SIG-M5 treated with dmso at 0.1 percent for 504 hours (cell line): ENCODE data around the gene ABHD15.

Source experiments
- DNase-seq: peaks from one replicate; lab custom pipeline; 2025; ENCODE audit not compliant: unreplicated experiment; lab: John Stamatoyannopoulos, UW

ABHD15 gene

GRCh38 chr17:29594519-29595090 lies 27.8 kb upstream of the ABHD15 start:
- DNase-seq, result no peak

GRCh38 chr17:29593591-29594518 lies 27.0 kb upstream of the ABHD15 start:
- DNase-seq, result peak; percentile 32

- DNase-seq, result peak; percentile 39
Measured at GRCh38 chr17:29592850-29593551, 26.2 kb upstream of the ABHD15 start, which contains the start of gene ANKRD13B. TSS of gene ANKRD13B (plus strand) at chr17:29593132. CDS start at chr17:29593622, 490 bp downstream.

- DNase-seq, result peak; percentile 78
Measured at GRCh38 chr17:29591737-29592608, 25.1 kb upstream of the ABHD15 start.

GRCh38 chr17:29591146-29591736 lies 24.4 kb upstream of the ABHD15 start:
- DNase-seq, result no peak

GRCh38 chr17:29590411-29591145 lies 23.7 kb upstream of the ABHD15 start:
- no peak for DNase-seq

- DNase-seq, result peak; percentile 86
Measured at GRCh38 chr17:29589524-29590410, 22.9 kb upstream of the ABHD15 start, which contains the start of gene GIT1. TSS of gene GIT1 (minus strand) at chr17:29589648. CDS start at chr17:29589378, 270 bp downstream.

GRCh38 chr17:29588562-29589411 lies 21.9 kb upstream of the ABHD15 start:
- peak; percentile 29 for DNase-seq

- DNase-seq, result no peak
Measured at GRCh38 chr17:29588017-29588561, 21.3 kb upstream of the ABHD15 start.

- DNase-seq, result no peak
Measured at GRCh38 chr17:29587591-29587990, 20.8 kb upstream of the ABHD15 start.

- no peak for DNase-seq
Measured at GRCh38 chr17:29586676-29587469, 20.0 kb upstream of the ABHD15 start.

- DNase-seq, result no peak
Measured at GRCh38 chr17:29585080-29585751, 18.4 kb upstream of the ABHD15 start.

GRCh38 chr17:29584452-29585079 lies 17.7 kb upstream of the ABHD15 start:
- no peak for DNase-seq

GRCh38 chr17:29583324-29584248 lies 16.7 kb upstream of the ABHD15 start:
- no peak for DNase-seq
